CD4-positive, alpha-beta T cell treated with Interferon alpha-2 for 1 hour (primary cell): ENCODE results near the gene MRPL12.
A peak's percentile ranks its signal among the peaks of the same experiment; 100 is the strongest.

Experiments
- DNase-seq, 2 donors: peaks; one replicate each; pipeline ENCODE4 v3.0.0-alpha.2; 2020 to 2022

The MRPL12 gene

GRCh38 chr17:81702934-81703746 is at the start of gene MRPL12:
TSS of gene MRPL12 (plus strand) at chr17:81703367. CDS start at chr17:81703502, 135 bp downstream.
- DNase-seq: peak; percentile 89 to 91

- DNase-seq: no peak
Observed at GRCh38 chr17:81655378-81656117, 47.6 kb upstream of the MRPL12 start.

- no peak for DNase-seq
Observed at GRCh38 chr17:81656118-81656743, 46.9 kb upstream of the MRPL12 start, which contains the start of gene PDE6G. TSS of gene PDE6G (minus strand) at chr17:81656542. CDS start at chr17:81653305, 3,237 bp downstream.

- no peak for DNase-seq
Observed at GRCh38 chr17:81656835-81657234, 46.3 kb upstream of the MRPL12 start.

- DNase-seq: no peak
Observed at GRCh38 chr17:81659038-81659437, 44.1 kb upstream of the MRPL12 start.

GRCh38 chr17:81660441-81660840 is 42.7 kb upstream of the MRPL12 start:
- DNase-seq: no peak

GRCh38 chr17:81662002-81662401 is 41.2 kb upstream of the MRPL12 start:
- DNase-seq: no peak

GRCh38 chr17:81664051-81664470 is 39.1 kb upstream of the MRPL12 start:
- DNase-seq: no peak

GRCh38 chr17:81665205-81666091 is 37.7 kb upstream of the MRPL12 start:
- peak in 1 of 2 donors; percentile 45 for DNase-seq

- DNase-seq: no peak
Observed at GRCh38 chr17:81666092-81666341, 37.1 kb upstream of the MRPL12 start.

- peak; percentile 90 to 93 for DNase-seq
Observed at GRCh38 chr17:81666342-81667191, 36.6 kb upstream of the MRPL12 start, which contains the start of the genes CCDC137 and OXLD1. TSS of gene CCDC137 (plus strand) at chr17:81666737. CDS start at chr17:81666767, 30 bp downstream. TSS of gene OXLD1 (minus strand) at chr17:81666605. CDS start at chr17:81666577, 28 bp downstream.

GRCh38 chr17:81667754-81668153 is 35.4 kb upstream of the MRPL12 start:
- no peak for DNase-seq

- DNase-seq: no peak
Observed at GRCh38 chr17:81672504-81672903, 30.7 kb upstream of the MRPL12 start.

GRCh38 chr17:81672954-81673353 is 30.2 kb upstream of the MRPL12 start:
- DNase-seq: no peak

GRCh38 chr17:81673561-81674258 is 29.5 kb upstream of the MRPL12 start:
- DNase-seq: no peak

GRCh38 chr17:81675515-81676221 is 27.5 kb upstream of the MRPL12 start:
- peak; percentile 14 to 45 for DNase-seq

- DNase-seq: no peak
Observed at GRCh38 chr17:81676906-81677305, 26.3 kb upstream of the MRPL12 start.

GRCh38 chr17:81680150-81680549 is 23.0 kb upstream of the MRPL12 start:
- DNase-seq: no peak

GRCh38 chr17:81681672-81682071 is 21.5 kb upstream of the MRPL12 start:
- no peak for DNase-seq

GRCh38 chr17:81682565-81683207 is 20.5 kb upstream of the MRPL12 start:
- DNase-seq: no peak
